ENCODE data around the gene ZDHHC14. TPM values are rescaled to one million over a fixed set of nuclear protein-coding genes. Genes with fewer than 3 reads are reported as not detected.
"Not testable (repeated sequence)": the region's sequence is repeated elsewhere in the genome, so short reads cannot be mapped to it uniquely, and the experiment has no call there.

The ZDHHC14 gene
- total RNA-seq, 1 donor from 2014 or later: 12.7 TPM

DNA sequence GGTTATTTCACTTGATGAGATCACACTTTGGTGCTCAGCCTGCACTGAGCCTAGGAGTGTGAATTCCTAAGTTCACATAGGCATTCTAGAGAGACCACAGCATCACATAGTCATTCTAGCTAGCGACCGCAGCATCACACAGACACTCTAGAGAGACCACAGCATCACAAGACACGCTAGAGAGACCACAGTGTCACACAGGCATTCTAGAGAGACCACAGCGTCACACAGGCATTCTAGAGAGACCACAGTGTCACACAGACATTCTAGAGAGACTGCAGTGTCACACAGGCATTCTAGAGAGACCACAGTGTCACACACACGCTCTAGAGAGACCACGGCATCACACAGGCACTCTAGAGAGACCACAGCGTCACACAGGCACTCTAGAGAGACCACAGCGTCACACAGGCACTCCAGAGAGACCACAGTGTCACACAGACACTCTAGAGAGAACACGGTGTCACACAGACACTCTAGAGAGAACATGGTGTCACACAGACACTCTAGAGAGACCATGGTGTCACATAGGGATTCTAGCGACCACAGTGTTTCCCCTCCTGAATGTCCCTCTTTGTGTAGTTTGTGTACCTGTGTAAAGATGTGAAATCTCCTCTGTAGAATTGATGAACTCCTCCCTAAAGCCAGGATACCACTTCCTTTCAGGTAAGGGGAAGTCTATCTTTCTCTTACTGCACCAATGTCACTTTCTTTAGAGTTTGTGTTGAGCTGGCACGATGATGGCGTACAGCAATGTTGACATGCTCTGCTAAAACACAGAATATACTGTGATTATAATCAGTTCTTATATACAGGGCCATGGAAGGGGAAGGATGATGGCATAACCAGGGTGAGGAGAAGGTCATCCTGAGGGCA, 169.4 kb downstream of the ZDHHC14 start:
- ATAC-seq: no peak
- intact Hi-C loops (cut with DNase I): no loop called here
- DNase-seq (ENCODE audit: missing footprints): no peak

DNA sequence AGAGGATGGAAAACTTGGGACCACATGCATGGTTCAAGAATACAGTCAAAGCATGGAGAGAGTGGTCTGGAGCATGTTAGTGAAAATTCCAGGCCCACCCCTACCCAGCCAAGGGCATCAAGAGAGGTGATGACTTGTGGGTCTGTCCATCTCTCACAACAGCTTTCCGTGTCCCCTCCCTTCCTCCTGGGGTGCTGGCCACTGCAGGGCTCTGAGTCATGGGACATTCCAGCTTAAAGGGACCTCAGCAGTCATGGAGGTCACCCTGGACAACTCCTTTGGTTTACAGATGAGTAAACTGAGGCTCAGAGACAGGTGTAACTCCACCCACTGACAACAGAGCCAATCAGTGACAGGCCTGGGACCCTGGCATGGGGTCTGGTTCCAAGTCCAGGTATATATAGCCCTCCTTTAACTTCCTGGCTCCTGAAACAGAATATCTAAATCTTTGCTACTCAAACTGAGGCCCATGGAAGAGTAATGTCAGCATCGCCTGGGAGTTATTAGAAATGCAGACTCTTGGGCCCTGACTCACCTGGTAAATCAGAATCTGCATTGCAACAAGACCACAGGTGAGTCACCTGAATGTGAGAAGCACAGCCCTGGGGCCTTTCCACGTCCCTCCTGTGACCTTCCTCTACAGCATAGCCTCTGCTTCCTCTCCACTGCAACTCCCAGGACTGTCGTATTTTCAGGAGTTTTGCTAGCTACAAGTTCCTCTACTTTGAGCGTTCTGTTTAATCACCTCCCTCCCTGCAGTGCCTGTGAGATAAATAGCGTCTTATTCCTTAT, 170.2 kb downstream of the ZDHHC14 start:
- DNase-seq (ENCODE audit: missing footprints): no peak
- intact Hi-C loops (cut with DNase I): no loop called here
- no peak for ATAC-seq

DNA sequence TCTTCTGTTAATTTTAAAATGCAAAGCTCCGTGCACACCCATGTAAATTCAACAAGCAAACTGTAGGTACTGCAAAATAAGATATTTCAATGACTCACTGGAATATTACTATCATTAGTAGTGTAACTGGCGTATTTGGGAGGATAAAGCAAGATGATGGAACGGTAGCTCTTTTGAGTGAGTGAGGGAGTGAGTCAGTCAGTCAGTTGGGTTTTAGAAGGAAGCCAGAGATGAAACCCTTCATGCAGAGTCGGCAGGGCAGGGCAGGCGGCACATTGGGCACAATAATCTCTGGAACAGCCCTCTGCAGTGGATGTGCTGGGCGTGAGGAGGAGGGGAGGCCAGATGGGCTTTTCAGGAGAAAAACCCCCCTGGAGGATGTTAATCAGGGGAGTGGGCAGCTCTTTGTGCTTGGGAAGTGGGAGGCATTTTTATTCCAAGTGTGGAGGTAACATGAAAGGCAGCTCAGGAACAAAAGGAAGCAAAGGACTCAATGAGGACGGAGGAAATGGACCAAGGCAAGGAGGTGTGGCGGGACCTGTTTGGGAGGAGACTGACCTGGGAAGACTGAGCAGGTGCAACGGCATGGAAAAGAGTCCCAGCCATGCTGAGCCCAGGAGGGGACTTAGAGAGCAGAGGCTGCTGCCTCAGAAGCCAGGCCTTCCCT, 171.2 kb downstream of the ZDHHC14 start:
- DNase-seq (ENCODE audit: missing footprints) (no peak), ATAC-seq (no peak)
- intact Hi-C loops (cut with DNase I): no loop called here

DNA sequence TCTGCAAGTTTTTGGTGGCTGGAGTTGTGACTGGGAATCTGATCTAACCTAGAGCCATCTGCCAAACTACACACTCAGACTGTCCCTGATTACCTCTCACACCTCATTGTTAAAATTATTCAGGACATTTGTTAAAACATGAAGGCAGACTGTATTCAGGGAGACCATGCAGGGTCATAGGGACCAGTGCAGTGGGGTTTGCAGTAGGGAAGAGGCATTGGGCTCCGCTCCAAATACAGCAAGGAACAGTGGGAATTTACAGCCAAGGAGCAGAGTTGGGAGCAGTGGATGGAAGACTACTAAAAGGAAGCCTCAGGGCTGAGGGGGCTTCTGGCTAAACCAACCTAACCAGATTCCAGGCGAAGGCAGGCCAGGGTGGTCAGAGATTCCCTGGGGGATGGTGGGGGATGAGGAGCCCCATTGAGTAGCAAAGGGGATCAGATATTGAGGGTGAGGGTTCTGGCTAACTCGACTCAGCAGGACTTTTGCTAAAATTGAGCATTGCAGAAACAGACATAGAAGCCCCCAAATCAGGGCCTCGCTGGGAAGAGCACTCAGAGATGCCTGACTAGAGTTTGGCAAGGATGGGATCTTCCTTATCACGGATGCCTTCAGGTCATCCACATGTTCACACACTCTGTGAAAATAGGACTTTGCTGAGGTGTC, 172.0 kb downstream of the ZDHHC14 start:
- intact Hi-C loops (cut with DNase I): no loop called here
- ATAC-seq (no peak), DNase-seq (ENCODE audit: missing footprints) (no peak)

DNA sequence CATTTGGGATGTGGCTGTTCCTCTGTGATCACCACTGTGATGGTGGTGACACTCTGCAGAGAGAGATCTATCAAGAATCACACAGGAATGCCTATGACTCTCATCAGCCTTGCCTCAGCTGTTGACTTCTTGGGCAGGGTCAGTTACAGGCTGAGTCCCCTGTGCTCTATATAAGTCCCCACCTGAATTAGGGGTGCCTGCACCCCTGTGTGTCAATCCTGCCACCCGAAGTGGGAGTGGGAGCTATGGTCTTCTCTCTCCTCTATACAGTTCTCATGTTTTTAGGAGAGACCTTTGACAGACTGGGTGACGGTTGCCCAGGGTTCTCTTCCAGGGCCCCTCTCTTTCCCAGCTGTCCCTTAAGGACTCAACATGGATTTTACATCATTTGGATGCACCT, 173.8 kb downstream of the ZDHHC14 start:
- no peak for ATAC-seq
- no peak for DNase-seq (ENCODE audit: missing footprints)
- intact Hi-C loops (cut with DNase I): no loop called here

DNA sequence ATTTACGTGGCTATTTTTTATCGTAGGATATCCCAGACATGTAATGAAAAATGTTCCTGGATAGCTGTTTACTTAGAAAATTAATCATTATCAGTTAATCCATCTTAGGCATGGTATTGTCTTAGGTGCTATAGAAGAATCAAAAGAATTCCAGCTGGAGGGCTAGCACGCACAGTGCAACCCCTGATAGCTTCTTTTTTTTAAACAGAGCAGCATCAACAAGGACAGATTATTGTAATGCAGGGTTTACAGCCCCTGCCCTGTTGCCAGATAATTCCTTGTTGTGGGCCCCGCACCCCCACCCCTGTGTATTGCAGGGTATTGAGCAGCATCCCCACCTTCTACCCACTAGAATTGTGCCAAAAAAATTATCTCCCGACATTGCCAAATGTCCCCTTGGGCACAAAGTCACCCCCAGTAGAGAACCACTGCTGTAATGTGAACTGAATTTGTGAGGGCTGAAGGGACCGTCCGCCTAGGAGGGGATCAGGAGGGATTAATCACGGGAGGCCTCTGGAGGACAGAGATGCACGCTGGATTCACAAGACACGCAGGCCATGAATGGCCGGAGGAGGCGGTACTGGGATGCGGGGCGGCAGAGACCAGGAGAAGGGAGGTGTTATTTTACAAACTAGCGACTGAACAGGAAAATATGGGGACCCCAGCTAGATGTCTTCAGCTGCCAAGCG, 174.6 kb downstream of the ZDHHC14 start:
- no peak for DNase-seq (ENCODE audit: missing footprints)
- intact Hi-C loops (cut with DNase I): no loop called here
- ATAC-seq: no peak

DNA sequence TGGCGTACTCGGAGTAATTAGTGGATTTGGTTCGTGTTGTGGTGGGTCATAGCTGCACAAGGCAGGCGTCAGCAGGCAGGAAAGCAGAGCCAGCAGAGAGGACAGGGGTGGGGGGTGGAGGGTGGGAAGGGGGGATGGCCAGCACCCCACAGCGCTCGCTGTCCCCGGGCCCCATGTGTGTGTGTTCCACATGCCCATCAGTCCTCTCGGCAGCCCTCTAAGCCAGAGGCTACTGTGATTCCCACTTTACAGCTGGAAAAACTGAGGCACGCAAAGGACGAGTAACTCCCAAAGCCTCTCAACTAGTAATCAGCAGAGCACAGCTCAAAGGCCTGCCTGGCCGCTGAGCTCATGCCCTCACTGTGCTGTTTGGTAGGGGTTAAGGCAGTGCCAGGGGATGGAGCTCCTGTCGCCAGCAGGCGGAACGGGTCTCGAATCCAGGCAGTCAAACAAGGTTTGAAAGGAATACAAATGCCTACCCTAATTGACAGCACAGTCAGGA, 175.2 kb downstream of the ZDHHC14 start:
- no peak for DNase-seq (ENCODE audit: missing footprints)
- ATAC-seq: no peak
- intact Hi-C loops (cut with DNase I): no loop called here

DNA sequence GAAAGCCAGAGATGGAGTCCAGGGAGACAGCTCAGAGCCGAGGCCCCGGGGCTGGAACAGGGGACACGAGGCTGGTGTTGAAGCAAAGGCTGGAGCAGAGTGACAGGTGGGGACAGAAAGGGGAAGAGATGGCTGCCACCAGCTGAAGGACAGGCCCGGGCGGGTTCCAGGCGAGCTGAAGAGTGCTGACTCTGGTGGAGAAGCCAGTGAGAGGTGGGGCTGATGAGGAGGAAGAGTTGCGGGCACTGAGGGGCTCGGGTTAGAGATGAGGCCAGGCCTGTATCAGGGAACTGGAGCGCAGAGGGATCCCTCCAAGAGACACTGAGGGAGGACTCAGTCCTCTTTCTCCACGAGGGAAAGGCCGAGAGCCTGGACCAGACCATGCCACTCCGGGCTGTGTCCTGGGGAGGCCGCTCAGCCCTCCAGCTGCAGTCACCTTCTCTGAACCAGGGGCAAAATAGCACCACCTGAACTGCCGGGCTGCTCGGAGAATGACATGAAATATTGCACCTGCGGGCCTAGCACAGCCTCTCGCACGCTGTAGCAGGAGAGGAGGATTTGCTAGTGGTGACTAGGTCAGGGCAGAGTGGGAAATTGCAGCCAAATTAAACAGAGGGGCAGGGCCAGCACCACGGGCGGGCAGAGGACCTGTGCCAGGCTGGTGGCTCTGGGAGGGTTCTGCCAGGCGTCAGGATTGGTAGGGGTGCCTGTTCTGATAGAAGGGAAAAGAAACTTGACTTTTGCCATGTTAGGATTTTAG, 175.9 kb downstream of the ZDHHC14 start:
- DNase-seq (ENCODE audit: missing footprints) (no peak), ATAC-seq (no peak)
- intact Hi-C loops (cut with DNase I): no loop called here

DNA sequence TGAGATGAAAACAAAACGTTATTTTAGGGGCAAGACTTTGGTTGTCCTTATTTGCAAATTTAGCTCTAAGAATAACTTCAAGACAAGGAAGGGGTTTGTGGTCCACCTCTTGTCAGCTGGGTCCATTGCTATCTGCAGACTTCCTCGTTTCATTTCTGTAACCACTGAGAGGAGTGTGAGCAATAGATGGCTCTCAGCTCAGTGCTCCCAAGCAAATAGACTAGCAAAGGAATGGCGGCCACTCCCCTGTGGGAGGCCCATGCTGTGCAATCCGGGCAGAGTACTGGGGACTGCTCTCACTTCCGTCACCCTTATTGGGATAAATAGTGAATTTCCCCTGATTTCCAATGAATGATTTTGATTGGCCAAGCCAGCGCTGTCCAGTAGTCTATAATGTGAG, 176.6 kb downstream of the ZDHHC14 start:
- no peak for DNase-seq (ENCODE audit: missing footprints)
- intact Hi-C loops (cut with DNase I): no loop called here
- no peak for ATAC-seq

DNA sequence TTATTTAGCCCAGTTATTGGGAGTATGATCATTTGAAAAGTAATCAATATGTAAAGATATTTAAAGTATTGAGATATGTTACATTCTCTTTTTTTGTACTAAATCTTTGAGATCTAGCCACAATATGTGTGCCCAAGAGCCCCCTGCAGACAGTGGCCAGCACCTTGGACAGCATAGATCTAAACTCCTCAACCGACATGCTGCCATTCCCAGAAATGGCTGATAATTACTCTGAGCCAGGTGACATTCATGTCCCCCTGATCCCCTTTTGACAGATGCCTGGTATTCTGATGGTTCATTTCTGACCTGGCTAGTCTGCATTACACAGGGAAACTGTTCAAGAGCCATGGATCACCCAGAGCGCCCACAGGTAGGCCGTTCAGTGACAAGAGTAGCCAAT, 177.1 kb downstream of the ZDHHC14 start:
- DNase-seq (ENCODE audit: missing footprints) (no peak), ATAC-seq (no peak)
- intact Hi-C loops (cut with DNase I): no loop called here

DNA sequence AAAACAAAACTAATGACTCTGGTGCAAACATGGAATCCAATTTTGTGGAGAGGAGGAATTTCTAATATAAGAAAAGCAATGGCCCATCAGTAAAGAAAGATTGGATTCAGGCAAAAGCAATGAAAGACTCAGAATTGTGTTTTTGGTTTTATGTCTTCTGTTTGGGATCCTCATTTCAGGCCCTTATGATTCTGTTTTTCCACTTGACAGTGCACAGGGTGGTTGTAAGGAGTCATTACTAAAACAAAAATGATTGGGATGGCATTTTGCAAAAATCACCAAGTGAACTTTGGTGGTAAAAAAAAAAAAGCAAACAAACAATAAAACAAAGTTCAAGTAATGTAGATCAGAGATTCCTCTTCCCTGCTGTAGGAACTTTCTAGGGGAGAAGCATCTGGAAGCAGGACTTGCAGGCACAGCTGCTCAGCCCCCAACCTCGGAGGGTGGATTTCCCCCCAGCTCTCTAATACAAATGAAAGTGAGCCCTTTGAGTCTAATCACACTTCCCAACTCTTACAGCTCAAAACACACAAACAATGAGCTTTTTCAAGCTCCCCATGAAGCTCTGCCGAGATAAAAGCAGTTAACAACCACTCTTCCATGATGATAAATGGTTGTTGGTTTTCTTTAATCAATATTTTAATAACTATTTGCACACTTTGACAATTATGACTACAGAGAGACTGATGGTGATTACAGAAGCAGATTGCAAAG, 177.7 kb downstream of the ZDHHC14 start:
- intact Hi-C loops (cut with DNase I): no loop called here
- no peak for DNase-seq (ENCODE audit: missing footprints)
- ATAC-seq: no peak

DNA sequence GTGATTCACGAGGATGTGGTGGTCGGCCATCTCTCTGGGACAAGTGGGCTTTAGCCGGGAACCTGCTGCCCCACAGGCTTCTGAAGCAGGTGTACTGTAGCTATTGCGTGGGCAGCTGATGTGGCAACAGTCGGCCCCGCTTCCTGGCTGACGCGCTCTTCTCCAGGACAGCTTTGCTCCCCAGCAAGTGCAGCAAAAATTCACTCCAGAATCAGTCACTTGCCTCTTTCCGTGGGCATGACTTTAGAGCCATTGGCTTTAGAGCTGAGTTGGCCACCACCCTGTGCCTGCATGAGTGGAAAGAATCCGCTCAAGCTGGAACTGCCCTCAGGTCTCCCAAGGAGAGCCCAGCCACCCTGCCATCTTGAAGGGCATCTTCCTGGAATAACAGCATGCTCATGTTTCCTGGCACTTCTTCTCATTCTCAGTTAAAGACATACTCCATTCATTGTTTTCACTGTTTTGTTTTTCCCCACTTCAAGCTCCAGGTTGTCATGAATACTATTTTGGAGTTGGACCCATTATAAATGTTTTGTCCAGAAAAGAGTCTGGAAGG, 178.3 kb downstream of the ZDHHC14 start:
- no peak for ATAC-seq
- DNase-seq (ENCODE audit: missing footprints): no peak
- intact Hi-C loops (cut with DNase I): no loop called here

DNA sequence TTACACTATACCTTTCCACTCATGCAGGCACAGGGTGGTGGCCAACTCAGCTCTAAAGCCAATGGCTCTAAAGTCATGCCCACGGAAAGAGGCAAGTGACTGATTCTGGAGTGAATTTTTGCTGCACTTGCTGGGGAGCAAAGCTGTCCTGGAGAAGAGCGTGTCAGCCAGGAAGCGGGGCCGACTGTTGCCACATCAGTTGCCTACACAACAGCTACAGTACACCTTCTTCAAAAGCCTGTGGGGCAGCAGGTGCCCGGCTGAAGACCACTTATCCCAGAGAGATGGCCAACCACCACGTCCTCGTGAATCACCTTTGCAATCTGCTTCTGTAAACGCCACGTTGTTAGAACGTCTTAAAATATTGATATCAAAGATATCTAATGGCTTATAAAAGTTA, 179.1 kb downstream of the ZDHHC14 start:
- DNase-seq (ENCODE audit: missing footprints); ATAC-seq; intact Hi-C loops (cut with DNase I): not testable (repeated sequence)

DNA sequence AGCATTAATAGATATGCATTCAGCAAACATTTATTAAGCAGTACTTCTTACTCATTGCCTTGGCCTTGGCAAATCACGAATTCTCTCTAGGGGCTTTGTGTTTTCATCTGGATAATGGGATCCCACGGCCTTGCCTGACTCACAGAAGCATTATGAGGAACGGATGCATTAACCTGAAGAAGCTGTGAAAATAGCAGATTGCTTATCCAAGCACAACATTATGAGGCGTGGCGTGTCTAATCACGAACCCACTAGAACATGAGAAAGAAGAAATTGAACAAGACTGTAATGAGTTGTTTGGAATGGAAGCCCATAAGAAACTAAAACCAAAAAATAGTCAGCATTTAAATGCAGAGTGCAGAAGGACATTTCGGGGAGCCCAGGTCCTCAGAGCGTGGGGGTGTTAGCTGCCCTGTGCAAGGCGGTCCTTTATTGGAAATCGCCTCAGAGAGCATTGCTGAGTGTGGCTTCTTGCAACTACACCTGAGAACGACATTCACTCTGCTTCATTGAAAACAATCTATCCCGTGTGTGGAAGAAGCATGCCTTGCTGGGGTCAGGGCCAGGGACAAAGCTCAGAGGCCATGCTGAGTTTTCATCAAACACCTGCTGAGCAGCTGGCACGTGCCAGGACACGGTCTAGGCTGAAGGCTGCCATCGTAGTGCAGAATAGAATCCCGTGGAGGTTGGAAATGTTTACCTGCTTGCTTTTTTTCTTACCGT, 179.9 kb downstream of the ZDHHC14 start:
- ATAC-seq (no peak), DNase-seq (ENCODE audit: missing footprints) (no peak)
- intact Hi-C loops (cut with DNase I): no loop called here

DNA sequence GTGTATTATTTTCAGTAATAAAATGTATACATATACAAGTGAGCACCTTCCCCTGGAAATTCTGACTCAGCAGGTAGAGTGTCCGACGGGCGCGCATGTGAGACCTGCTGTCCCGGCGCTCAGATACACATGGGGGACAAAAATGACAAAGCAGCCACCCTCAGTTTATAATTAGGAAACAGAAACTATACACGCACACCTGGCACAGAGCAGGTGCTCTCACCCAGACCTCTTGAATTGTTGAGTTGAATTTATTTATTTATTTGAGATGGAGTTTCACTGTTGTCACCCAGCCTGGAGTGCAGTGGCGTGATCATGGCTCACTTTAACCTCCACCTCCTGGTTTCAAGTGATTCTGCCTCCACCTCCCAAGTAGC, 180.4 kb downstream of the ZDHHC14 start:
- ATAC-seq (no peak), DNase-seq (ENCODE audit: missing footprints) (no peak)
- intact Hi-C loops (cut with DNase I): no loop called here

All from Right ventricle myocardium inferior (tissue), 1 donor.